Activated CD8-positive, alpha-beta T cell treated with anti-CD3 and anti-CD28 coated beads for 36 hours (primary cell): ENCODE data around the gene ACE. TPM values are rescaled to one million over a fixed set of nuclear protein-coding genes. Genes with fewer than 3 reads are reported as not detected.

ENCODE experiments used
- ATAC-seq: fragments of 200-7000 bp; cut with Tn5 transposase; one replicate; pipeline ENCODE4 v1.10.0; 2021; ENCODE audit warnings: mild to moderate bottlenecking, moderate library complexity
- CTCF ChIA-PET: fragments of 350-600 bp; sonication (Branson Sonifier 250); formaldehyde crosslinking; loops from one replicate; lab custom pipeline; 2021; ENCODE audit warnings: antibody characterized with exemption; lab: Charles Lee
- POLR2A ChIA-PET: fragments of 350-600 bp; sonication (Branson Sonifier 250); formaldehyde crosslinking; loops from one replicate; lab custom pipeline; 2021; ENCODE audit warnings: antibody characterized with exemption; lab: Charles Lee
- DNase-seq: peaks from one replicate; pipeline ENCODE4 v3.0.0-alpha.2; 2020
- H3K27ac Mint-ChIP-seq: one replicate; pipeline ENCODE4 v1.8.0; 2021; ENCODE audit warnings: mild to moderate bottlenecking, mixed read lengths
- H3K27me3 Mint-ChIP-seq: one replicate; pipeline ENCODE4 v1.8.0; 2021; ENCODE audit warnings: mixed read lengths
- H3K36me3 Mint-ChIP-seq: one replicate; pipeline ENCODE4 v1.8.0; 2021; ENCODE audit warnings: low read depth, mixed read lengths
- H3K4me1 Mint-ChIP-seq: one replicate; pipeline ENCODE4 v1.8.0; 2021; ENCODE audit warnings: low read depth, mixed read lengths
- H3K4me3 Mint-ChIP-seq: one replicate; pipeline ENCODE4 v1.8.0; 2021; ENCODE audit warnings: mild to moderate bottlenecking, moderate library complexity, mixed read lengths
- H3K9me3 Mint-ChIP-seq: one replicate; pipeline ENCODE4 v1.8.0; 2021; ENCODE audit warnings: mixed read lengths
- CTCF ChIP-seq: fragments of 200-600 bp; IDR thresholded peaks from one replicate; pipeline ENCODE4 v1.8.0; 2022; ENCODE audit warnings: antibody characterized with exemption, mild to moderate bottlenecking
- intact Hi-C: fragments of 100-400 bp; cut with micrococcal nuclease; formaldehyde crosslinking; loops from one replicate; pipeline ENCODE4 v1.10.0; 2022
- total RNA-seq, 2 experiments: library from RNA; stranded (reverse); gene quantifications; one replicate each; pipeline ENCODE4 v1.2.3, GENCODE V29; 2021

ACE gene
- total RNA-seq, 2 experiments from 2014 or later: 0.36 to 0.51 TPM

GRCh38 chr17:63517825-63518534 lies 41.1 kb downstream of the ACE start:
- peaks cover 13% of the 10 kb centered on the region for H3K4me1 Mint-ChIP-seq
- H3K4me3 Mint-ChIP-seq: no peak overlapping the region
- H3K36me3 Mint-ChIP-seq: no peaks in the 10 kb centered on the region
- ChIA-PET CTCF (no interaction called here), POLR2A (no interaction called here)
- peaks cover 10% of the 10 kb centered on the region for H3K27me3 Mint-ChIP-seq
- H3K9me3 Mint-ChIP-seq: no peaks in the 10 kb centered on the region
- H3K27ac Mint-ChIP-seq: no peak overlapping the region
- no peak for TF ChIP-seq CTCF
- intact Hi-C loops: no loop called here
- ATAC-seq (no peak), DNase-seq (no peak)

- Mint-ChIP-seq H3K36me3 (no peaks in the 10 kb centered on the region), H3K27me3 (peaks cover 18% of the 10 kb centered on the region), H3K27ac (no peak overlapping the region), H3K9me3 (no peaks in the 10 kb centered on the region), H3K4me1 (peaks cover 19% of the 10 kb centered on the region), H3K4me3 (no peak overlapping the region)
- POLR2A ChIA-PET: no interaction called here
- ATAC-seq: no peak
- no peak for TF ChIP-seq CTCF
- CTCF ChIA-PET: no interaction called here
- no peak for DNase-seq
- intact Hi-C loops: no loop called here
Observed at GRCh38 chr17:63519116-63519881, 42.4 kb downstream of the ACE start.

GRCh38 chr17:63519972-63520882 lies 43.4 kb downstream of the ACE start:
- no peak overlapping the region for H3K4me3 Mint-ChIP-seq
- no peak overlapping the region for H3K27ac Mint-ChIP-seq
- ATAC-seq (no peak), DNase-seq (no peak)
- no peak for TF ChIP-seq CTCF
- H3K27me3 Mint-ChIP-seq: peaks cover 21% of the 10 kb centered on the region
- no peaks in the 10 kb centered on the region for H3K36me3 Mint-ChIP-seq
- ChIA-PET CTCF (no interaction called here), POLR2A (no interaction called here)
- no peaks in the 10 kb centered on the region for H3K9me3 Mint-ChIP-seq
- intact Hi-C loops: no loop called here
- peaks cover 19% of the 10 kb centered on the region for H3K4me1 Mint-ChIP-seq

- no peak for DNase-seq
- ATAC-seq: no peak
- no peak for TF ChIP-seq CTCF
- Mint-ChIP-seq H3K4me3 (no peak within 1 kb of the TSS), H3K9me3 (no peaks in the 10 kb centered on the region), H3K36me3 (no peaks in the 10 kb centered on the region), H3K27ac (no peak within 1 kb of the TSS), H3K27me3 (peaks cover 19% of the 10 kb centered on the region), H3K4me1 (peaks cover 6% of the 10 kb centered on the region)
- intact Hi-C loops: no loop called here
- ChIA-PET POLR2A (interaction anchor here (1.0 kb wide), 1 partner anchor 19 kb away, joined by 3 read pairs; no protein-coding TSS in a partner anchor), CTCF (interaction anchor here (1.5 kb wide), 1 partner anchor 98 kb away, joined by 3 read pairs; no protein-coding TSS in a partner anchor)
Observed at GRCh38 chr17:63523253-63523855, 46.5 kb downstream of the ACE start, which contains the start of gene KCNH6. KCNH6 (plus strand) TSS chr17:63523358; CDS start chr17:63523414, 56 bp downstream.
